Stimulated activated CD8-positive, alpha-beta memory T cell treated with anti-CD3 and anti-CD28 coated beads, Interleukin-7, amount 100 ng/mL, for 48 hours (primary cell): ENCODE data around the gene RNF167.

Experiments
- DNase-seq, 2 donors: peaks; one replicate each; pipeline ENCODE4 v3.0.0-alpha.2; 2020; ENCODE audit warnings: low read depth in 1 of 2; ENCODE audit errors: extremely low read depth in 1 of 2

RNF167 gene

DNA sequence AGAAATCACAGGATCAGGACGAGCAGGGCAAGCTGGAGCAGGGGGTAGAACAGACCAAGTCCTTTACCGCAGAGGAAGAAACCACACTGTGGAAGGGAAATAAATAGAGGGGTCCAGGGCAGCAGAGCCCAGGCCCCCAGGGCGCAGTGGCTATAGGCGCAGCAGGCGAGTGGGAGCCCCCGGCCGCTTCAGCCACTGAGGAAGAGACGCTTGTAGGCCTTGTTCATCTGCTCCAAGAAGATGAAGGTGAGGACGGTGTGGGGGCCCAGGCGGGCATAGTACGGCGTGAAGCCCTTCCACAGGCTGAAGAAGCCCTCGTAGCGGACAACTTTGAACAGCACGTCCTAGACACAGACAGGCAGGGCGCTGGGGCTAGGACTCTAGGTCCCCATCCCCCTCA lies 2.5 kb upstream of the RNF167 start:
- no peak for DNase-seq

DNA sequence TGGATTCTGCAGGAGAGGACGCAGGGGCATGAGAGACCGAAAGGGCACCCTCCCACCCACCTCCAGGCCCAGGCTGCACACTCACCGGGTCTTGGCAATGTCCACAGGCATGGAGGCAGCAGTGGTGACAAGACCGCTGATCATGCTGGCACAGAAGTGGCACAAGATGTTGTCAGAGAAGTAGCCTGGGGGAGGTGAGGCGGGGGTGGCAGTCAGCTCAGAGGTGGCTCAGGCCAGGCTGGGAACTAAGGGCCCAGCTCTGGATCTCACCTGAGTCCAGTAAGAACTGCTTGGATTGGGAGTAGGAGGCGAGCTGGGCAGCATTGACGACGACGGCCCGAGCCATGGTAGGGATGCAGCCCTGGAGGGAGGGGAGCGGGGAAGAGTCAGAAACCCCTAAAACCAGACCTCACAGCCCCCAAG lies 2.0 kb upstream of the RNF167 start:
- no peak for DNase-seq

DNA sequence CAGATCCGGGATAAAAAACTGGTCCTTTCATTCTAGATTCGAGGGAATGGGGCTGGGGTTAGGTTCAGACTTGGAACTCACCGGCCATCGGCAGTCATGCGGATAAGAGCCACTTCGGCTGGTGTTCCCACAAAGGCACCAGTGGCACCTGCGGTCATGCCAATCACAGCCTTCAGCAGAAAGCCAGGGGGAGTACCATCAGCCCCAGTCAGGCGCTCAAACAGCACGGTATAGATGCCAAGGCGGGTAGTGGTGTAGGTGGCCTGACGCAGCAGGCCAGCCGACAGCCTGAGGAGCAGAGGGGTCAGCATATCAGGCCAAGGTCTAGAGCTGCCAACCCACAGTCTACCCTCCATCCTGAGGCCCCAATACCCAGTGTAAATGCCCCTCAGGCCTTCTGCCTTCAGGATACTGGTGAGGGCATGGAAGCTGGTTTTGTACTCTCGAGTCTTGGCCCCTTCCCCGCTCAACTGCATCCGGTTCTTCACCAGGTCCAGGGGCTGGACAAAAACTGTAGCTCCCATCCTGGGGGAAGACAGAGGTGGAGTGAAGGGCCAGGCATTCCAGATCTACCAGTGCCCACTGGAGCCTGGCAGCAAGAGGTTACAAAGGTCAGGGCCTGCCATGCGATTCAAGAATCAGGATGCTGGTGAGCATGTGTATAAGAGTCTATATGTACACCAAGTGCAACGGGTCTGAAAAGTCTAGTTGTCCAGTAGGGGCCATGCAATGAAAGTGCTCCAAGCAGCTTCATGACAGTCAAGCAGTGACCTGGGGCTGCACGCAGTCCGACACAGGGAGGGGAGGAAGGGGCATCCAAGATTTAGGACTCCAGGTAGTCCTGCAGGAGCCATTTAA lies 1.2 kb upstream of the RNF167 start:
- DNase-seq = no peak

- DNase-seq = no peak
Measured at GRCh38 chr17:4939546-4939795, 597 bp upstream of the RNF167 start.

DNA sequence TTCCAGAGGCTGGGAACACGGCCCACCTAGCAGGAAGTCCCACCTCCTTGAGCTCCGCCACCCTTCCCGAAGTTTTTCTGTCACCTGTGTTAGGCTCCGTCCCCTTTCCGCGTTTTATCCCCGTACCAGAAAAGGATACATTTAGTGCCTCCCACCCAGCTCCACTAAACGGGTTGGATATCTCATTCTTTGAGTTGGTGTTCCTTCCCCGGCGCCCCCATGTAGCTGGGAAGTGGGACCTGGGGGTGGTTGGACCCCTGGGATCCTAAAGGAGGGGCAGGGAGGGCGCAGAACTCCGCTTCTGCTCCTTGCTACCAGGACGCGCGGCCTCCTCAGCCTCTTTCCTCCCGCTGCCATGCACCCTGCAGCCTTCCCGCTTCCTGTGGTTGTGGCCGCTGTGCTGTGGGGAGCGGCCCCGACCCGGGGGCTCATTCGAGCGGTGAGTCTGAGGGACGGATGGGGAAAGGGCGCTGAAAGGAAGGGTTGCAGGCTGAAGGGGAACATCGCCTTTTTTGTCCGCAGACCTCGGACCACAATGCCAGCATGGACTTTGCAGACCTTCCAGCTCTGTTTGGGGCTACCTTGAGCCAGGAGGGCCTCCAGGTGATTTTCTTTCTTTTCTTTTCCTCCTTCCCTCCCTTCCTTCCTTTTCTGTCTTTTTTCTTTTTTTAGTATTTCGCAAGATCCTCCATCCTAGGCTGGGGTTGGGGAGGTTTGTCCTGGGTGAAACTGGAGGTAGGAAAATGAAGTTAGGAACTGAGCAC lies 669 bp downstream of the RNF167 start:
- no peak for DNase-seq

- DNase-seq = no peak
Measured at GRCh38 chr17:4941319-4941610, 1.2 kb downstream of the RNF167 start.

GRCh38 chr17:4942760-4943508 lies 2.9 kb downstream of the RNF167 start:
- no peak for DNase-seq

DNA sequence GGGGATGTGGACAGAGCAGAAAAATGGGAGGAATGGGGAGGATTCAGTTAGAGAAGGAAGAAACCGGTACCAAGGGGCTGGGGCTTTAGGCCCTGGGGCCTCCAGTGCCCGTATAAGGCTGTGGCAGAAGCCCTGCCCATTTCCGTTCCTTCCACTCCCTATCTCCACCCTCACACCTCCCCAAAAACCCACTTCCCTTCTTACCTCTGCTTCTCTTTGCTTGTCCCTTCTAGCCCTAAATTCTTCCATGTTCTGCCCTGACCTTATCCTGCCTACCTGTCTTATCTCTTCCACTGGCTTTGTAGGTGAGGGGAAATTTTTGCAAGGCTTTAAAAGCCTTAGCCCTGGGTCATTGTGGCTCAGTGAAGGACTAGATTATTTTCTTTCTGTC lies 4.1 kb downstream of the RNF167 start:
- peak in 1 of 2 donors; percentile 28 for DNase-seq

DNA sequence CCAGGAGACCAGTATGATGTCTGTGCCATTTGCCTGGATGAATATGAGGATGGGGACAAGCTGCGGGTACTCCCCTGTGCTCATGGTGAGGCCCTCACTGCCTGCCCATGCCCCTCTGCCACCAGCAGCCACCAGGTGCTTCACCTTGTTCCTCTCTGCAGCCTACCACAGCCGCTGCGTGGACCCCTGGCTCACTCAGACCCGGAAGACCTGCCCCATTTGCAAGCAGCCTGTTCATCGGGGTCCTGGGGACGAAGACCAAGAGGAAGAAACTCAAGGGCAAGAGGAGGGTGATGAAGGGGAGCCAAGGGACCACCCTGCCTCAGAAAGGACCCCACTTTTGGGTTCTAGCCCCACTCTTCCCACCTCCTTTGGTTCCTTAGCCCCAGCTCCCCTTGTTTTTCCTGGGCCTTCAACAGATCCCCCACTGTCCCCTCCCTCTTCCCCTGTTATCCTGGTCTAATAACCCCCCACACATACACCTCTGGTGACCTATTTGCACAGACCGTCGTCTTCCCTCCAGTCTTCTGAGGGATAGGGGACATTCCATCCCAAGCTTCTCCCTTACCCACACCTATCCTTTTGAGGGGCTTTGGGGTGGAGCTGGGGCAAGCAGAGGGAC lies 4.6 kb downstream of the RNF167 start:
- DNase-seq = no peak

DNA sequence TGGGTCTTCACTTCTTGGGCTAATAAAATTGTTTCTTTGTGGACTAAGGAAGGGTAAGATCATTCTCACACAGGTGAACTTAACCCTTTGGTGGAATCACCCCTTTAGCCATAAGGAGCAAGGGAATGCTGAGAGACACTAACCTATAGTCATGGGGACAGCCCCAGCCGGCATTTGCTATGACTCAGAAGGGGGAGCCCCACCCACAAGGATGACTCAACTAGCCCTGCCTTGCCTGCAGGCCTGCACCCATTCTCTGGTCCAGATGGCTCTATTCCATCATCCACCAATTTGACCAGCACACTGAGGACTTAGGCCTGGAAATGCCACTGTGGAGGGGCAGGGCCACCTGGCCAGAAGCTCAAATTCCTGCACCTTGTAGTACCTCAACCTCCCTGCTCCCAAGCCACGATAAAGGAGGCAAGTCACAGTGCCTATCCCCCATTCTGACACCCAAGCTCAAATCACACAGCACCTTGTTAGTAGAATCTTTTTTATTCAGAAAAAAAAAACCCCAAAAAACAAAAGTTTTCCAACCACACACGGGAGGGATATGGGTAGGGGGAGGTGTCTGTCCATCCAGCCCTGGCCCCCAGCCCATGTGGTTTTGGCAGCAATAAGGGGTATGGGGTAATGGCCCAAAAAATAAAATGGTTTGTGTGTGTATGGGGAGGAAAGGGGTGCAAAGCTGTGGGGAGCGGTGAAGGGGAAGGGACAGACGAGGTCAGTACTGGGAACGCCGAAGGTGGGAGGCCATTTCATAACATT lies 5.3 kb downstream of the RNF167 start:
- DNase-seq = peak; percentile 70 to 84

GRCh38 chr17:4945944-4946280 lies 5.8 kb downstream of the RNF167 start:
- no peak for DNase-seq

DNA sequence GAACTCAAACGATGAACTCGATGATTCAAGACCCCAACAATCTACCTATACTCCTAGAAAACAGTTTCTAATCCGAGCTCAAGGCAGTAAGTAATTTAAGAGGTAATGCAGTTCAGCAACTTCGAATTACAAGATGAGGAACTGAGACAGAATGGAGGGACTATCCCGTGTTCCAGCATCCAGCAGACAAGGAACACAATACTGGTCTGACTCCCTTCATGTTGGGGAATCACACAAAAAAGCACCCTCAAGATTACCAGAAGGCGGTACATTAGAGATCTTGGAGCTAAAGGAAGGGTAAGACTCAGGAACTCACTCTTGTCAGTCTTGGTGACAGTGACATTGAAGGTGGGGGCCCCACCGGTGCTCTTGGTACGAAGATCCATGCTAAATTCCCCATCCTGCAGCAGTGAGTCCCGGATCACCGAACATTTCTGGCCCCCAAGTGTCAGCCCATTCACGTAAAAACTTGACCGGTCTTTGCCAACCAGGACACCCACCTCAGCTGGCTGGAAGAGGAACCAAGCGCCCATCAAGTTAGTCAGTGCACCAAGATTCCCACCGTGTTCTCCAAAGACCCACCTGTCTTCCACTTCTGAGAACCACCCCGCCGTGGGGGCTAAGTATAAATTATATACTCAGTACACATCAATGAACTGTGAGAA lies 6.4 kb downstream of the RNF167 start:
- no peak for DNase-seq

GRCh38 chr17:4947010-4947410 lies 6.9 kb downstream of the RNF167 start:
- no peak for DNase-seq

GRCh38 chr17:4947411-4948165 lies 7.5 kb downstream of the RNF167 start:
- DNase-seq = peak in 1 of 2 donors; percentile 53

DNA sequence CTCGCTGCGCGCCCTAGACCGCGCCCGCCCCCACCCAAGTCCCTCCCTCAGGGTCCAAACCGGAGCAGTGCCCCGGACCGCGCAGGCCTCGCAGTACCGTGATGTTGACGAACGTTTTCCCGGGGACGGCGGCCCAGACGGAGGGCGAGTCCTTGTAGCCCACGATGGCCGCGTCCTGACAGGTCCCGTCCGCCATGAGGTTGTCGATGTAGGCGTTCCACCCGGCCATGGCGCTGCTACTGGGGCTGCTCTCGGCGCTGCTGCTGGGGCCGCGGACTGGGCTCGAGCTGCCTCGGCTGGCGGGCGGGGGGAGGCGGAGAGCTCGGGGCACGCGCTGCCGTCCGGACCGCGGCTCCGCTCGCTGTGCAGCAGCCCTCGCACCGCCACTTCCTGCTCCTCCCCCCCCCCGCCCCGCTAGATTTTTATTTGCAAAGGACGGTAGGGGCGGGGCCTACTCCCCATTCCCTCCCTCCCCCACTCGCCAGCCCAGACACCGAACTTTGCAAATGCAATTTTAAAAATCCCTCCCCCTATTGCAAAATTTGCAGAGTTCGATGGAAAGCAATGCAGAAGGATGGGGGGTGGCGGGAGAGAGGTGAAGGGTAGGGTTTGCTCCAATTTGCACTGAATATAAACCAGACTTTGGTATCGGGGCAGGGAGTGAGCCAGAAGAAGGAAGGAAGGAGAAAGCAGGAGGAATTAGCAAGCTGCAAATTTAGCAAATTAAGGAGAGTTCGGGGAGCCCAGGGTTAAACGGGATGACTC lies 8.3 kb downstream of the RNF167 start, which contains the start of gene PFN1:
Gene PFN1, minus strand, starts transcription at position 365 of the 765 bp plus-strand sequence. Its CDS starts 136 bp downstream, at position 229.
- DNase-seq = peak; percentile 77 to 87

DNA sequence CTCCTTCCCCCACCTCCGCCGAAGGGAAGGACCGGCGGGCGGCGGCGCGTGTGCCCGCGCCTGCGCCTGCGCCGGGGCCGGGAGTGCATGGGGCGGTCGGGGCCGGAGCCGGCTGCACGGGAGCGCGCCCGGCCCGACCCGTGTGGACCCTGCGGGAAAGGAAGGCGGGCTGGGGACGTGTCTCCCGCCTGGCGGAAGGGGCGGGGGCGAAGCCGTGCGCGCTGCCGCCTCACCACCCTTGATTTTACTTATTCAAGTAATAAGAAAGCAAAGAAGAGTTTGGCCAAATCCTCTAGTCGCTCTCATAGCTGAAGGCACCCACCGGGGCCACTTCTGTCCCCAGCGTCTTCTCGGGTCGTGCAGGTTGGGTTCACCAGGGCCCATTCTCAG lies 8.9 kb downstream of the RNF167 start:
- DNase-seq = peak in 1 of 2 donors; percentile 64

- DNase-seq = peak in 1 of 2 donors; percentile 60
Measured at GRCh38 chr17:4949321-4950074, 9.4 kb downstream of the RNF167 start.
